NCI-H1092 (cell line): ENCODE data around the gene DNASE2.

Experiments used
- DNase-seq: peaks from one replicate; lab custom pipeline; 2025; lab: John Stamatoyannopoulos, UW

DNASE2 gene

DNA sequence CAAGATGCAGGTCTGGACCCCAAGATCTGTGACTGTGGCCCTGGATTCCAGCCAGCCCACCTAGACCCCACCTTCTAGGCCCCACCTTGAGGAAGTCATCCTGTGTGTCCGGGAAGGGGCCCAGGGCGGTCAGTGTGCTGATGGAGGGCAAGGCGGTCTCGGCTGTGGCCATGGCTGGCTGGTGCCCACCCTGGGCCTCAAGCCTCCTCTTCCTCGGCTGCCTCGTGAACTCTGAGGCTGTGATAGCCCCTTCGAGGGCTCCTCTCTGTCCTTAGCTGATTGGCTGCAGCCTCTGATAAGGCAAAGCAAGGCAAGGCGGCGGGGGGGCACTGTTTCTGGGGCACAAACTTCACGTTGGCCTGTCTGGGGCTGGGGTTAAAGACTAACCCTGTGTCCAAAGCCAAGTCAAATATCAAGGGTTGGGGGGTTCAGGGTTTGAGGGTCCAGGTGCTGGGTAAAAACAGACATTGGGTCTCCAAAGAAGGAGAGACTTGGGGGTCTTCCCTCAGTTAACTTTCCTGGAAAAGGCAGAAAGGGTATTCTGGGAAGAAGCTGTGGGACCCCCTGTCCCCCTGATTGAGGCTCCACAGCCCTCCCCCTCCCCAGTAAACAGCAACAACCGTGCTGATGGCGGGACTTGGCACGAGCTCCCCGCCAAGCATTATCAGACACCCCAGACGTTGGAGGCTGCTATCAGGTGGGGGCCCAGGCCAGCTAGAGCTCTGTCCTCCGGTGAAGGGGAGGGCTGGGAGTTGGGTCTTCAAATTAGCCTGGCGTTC, 5.9 kb upstream of the DNASE2 start, which contains the start of gene KLF1:
TSS of gene KLF1 (minus strand) at position 233 of the 779 bp plus-strand sequence. CDS start at position 172, 61 bp downstream.
- DNase-seq: no peak

DNA sequence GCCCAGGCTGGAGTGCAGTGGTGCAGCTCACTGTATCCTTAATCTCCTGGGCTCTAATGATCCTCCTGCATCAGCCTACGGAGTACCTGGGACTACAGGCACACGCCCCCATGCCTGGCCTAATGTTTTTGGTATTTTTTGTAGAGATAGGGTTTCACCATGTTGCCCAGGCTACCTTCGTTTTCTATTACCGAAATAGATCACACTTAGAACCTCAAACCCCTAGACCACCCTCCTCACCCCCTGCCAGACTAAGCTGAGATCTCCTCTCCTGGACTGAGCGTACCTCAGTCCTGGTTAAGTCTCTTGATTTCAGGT, 5.4 kb upstream of the DNASE2 start:
- DNase-seq: no peak

- no peak for DNase-seq
These were observed 4.8 kb upstream of the DNASE2 start for GRCh38 chr19:12885749-12886650.

DNA sequence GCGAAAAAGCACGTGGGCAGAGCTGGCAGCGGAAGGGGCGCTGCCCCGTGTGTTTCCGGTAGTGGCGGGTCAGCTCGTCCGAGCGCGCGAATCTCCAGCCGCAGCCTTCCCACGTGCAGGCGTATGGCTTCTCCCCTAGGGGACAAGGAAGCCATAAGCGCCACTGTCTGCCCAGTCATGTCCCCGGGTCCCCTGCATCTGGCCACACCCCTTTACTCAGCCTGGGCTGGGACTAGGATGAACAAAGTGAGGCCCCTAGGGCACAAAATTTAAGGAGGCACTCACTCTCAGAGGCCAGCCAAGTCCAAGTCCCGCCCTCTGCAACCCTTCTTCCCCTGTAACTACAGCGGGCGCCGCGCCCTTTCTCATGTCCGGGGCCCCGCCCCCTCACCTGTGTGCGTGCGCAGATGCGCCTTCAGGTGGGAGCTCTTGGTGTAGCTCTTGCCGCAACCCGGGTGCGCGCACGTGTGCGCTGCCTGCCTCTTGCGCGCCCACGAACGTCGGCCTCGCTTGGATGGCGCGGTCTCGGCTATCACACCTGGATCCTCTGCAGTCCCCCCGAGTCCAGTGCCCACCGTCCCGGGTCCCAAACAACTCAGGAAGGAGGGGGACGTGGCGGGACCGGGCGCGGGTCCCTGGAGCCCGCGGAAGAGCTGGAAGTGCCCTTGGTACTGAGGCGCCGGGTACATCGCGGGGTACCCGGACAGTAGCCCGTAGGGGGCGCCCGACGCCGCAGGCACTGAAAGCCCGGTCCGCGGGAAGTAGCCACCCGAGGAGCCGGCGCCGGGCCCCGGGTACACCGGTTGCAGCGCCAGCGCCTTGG, 3.9 kb upstream of the DNASE2 start:
- DNase-seq: peak; percentile 44

DNA sequence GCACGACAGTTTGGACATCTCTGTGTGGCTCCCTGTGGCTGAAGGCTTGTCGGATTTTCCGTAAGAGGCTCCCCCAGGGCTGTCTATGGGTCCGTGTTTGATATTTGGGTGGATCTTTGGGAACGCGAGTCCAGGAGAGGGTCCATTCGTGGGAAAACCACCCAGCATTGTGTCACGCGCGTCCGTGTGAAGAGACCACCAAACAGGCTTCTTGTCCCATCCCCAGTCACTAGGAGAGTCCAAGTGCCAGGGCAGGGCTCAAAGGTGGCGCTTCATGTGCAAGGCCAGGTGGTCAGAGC, 3.3 kb upstream of the DNASE2 start:
- no peak for DNase-seq

GRCh38 chr19:12884202-12884601, 3.0 kb upstream of the DNASE2 start:
- no peak for DNase-seq

DNA sequence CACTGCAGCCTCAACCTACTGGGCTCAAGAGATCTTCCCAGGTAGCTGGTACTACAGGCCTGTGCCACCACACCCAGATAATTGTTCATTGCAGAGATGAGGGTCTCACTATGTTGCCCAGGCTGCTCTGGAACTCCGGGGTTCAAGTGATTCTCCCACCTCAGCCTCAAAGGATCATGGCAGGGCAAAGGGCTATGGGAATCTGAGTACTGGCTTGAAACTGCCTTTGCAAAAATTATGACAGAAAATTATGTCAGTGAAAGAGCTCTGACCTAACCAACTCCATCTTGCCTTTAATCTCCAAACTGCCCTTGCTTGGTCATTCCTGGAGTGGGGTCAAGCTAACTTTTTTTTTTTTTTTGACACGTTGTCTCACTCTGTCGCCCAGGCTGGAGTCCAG, 1.3 kb upstream of the DNASE2 start:
- DNase-seq: no peak

- DNase-seq: no peak
These were observed 588 bp downstream of the DNASE2 start for GRCh38 chr19:12880551-12881171.

DNA sequence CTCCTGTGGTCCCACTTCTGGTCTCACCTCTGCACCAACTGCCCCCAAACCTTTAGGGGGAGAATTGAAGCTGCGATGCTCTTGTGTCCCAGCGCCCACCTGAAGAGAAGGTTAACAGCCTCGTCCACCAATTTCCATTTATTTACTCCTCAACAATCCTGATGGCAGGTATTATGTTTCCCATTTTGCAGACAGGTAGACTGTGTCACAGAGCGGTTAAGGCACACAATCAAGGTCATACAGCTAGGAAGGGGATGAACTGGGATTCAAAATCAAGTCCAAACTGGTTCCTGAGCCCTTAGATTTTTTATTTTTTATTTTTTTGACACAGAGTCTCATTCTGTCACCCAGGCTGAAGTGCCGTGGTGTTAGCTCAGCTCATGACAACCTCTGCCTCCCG, 6.2 kb downstream of the DNASE2 start:
- DNase-seq: no peak

GRCh38 chr19:12873891-12874745, 7.1 kb downstream of the DNASE2 start:
- no peak for DNase-seq

GRCh38 chr19:12872941-12873890, 8.0 kb downstream of the DNASE2 start:
- no peak for DNase-seq

- no peak for DNase-seq
These were observed 9.0 kb downstream of the DNASE2 start for GRCh38 chr19:12872255-12872654.

DNA sequence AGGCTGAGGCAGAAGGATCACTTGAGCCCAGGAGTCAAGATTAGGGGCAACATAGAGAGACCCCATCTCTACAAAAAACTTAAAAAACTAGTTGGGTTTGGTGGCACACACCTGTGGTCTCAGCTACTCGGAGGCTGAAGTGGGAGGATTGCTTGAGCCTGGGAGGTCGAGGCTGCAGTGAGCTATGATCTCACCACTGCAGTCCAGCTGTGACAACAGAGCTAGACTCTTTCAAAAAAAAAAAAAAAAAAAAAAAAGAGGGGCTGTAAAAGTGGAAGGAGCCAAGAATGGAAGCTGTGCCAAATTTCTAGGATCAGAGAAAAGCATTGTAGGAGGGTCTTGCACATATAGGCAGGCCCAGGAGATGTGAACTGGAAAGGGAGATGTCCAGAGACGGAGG, 9.6 kb downstream of the DNASE2 start:
- DNase-seq: no peak

DNA sequence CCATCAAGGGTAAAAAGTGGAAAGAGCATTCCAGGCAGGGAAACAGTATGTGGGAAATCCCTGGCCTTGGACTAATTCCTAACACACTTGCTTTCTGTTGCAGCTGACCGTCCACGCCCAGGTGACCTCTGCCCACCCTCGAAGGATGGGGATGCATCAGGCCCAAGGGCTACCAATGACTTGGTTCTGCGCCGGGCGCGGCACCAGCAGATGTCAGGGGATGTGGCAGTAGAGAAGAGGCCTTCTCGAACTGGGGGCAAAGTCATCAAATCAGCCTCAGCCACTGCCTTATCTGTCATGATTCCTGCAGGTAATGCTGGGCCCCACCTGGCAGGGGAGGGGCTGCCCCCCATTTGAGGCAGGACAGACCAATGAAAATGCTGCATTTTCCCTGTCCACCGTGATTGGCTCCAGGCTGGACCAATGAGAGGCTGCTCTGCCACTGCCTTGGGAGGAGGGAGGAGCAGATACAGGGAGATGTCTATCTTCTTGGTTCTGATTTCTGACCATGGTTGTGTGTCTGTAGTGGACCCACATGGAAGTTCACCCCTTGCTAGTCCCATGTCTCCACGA, 12.6 kb downstream of the DNASE2 start:
- no peak for DNase-seq

- DNase-seq: no peak
These were observed 13.8 kb downstream of the DNASE2 start for GRCh38 chr19:12867120-12868099.

DNA sequence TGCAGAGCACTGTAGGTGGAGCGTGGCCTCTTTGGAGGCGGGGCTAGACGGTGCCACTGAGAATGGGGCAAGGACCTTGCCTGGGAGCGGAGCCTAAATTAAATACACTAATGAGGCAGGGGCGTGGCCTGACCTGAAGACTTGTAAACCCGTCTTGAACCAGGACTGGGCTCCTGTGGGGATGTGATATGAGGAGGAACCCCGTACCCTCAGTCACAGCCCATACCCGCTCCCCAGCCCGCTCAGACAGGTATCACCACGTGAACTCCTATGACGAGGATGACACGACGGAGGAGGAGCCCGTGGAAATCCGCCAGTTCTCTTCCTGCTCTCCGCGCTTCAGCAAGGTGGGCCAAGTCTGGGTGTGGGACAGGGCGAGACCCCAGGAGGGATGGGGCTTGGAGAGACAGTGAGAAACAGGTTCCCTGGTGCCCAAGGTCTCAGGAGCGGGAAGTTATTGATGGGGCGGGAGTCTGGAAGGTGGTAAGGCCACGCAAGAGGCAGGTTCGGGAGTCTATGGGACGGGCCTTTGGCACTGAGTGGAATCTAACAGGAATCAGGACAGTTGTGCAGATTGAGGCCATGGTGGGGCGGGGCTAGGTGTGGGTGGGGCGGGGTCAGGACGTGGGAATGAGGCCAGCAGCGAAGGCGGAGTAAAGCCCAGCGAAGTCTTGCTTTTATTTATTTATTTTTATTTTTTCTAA, 14.7 kb downstream of the DNASE2 start:
- no peak for DNase-seq

- DNase-seq: no peak
These were observed 15.4 kb downstream of the DNASE2 start for GRCh38 chr19:12865746-12866415.
